Type B pancreatic cell (in vitro differentiated cells): Measurements from ENCODE around the gene DUOX2. TPM values are rescaled to one million over a fixed set of nuclear protein-coding genes. Genes with fewer than 3 reads are reported as not detected.

Experiments
- DNase-seq: peaks from one replicate; pipeline ENCODE4 v3.0.0; 2021; ENCODE audit warnings: mixed read lengths; ENCODE audit not compliant: unreplicated experiment; ENCODE audit errors: extremely low spot score
- H3K27ac Mint-ChIP-seq: 2 replicates; pipeline ENCODE4 v1.8.0; 2021; ENCODE audit warnings: mild to moderate bottlenecking, mixed read lengths
- H3K27me3 Mint-ChIP-seq: 2 replicates; pipeline ENCODE4 v1.8.0; 2021; ENCODE audit warnings: mixed read lengths
- H3K36me3 Mint-ChIP-seq: 2 replicates; pipeline ENCODE4 v1.8.0; 2021; ENCODE audit warnings: mixed read lengths
- H3K4me1 Mint-ChIP-seq: one replicate; pipeline ENCODE4 v1.8.0; 2021; ENCODE audit warnings: mixed read lengths; ENCODE audit not compliant: unreplicated experiment
- H3K4me3 Mint-ChIP-seq: 2 replicates; pipeline ENCODE4 v1.8.0; 2021; ENCODE audit warnings: mild to moderate bottlenecking, mixed read lengths
- H3K9me3 Mint-ChIP-seq: 2 replicates; pipeline ENCODE4 v1.8.0; 2021; ENCODE audit warnings: mixed read lengths
- total RNA-seq: library from RNA; stranded (reverse); gene quantifications from 2 replicates; pipeline ENCODE4 v1.2.1, GENCODE V29; 2021; ENCODE audit warnings: low replicate concordance
- TF ChIP-seq, protein P1 (sequence below): fragments of 200-600 bp; sonication (generic); conservative IDR thresholded peaks from 2 replicates; pipeline ENCODE4 v1.5.0; 2021; ENCODE audit warnings: antibody characterized with exemption, mild to moderate bottlenecking

The DUOX2 gene
- total RNA-seq, 1 donor from 2014 or later, result 3.1 TPM

DNA sequence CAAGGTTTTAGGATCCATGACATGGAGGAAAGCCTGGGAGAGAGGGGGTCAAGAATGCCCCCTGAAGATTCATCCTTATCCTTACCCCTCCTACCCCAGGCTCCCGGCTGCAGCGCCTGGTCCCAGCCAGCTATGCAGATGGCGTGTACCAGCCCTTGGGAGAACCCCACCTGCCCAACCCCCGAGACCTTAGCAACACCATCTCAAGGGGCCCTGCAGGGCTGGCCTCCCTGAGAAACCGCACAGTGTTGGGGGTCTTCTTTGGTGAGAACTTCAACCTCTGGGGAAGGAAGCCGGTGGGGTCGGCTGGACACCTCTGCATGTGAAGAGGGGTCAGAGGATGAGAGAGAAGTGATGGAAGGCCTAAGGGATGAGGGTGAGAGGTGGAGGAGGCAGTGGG, 20.1 kb upstream of the DUOX2 start:
- peaks cover 5% of the 10 kb centered on the region for H3K4me1 Mint-ChIP-seq
- no peaks in the 10 kb centered on the region for H3K36me3 Mint-ChIP-seq
- TF ChIP-seq, protein P1, sequence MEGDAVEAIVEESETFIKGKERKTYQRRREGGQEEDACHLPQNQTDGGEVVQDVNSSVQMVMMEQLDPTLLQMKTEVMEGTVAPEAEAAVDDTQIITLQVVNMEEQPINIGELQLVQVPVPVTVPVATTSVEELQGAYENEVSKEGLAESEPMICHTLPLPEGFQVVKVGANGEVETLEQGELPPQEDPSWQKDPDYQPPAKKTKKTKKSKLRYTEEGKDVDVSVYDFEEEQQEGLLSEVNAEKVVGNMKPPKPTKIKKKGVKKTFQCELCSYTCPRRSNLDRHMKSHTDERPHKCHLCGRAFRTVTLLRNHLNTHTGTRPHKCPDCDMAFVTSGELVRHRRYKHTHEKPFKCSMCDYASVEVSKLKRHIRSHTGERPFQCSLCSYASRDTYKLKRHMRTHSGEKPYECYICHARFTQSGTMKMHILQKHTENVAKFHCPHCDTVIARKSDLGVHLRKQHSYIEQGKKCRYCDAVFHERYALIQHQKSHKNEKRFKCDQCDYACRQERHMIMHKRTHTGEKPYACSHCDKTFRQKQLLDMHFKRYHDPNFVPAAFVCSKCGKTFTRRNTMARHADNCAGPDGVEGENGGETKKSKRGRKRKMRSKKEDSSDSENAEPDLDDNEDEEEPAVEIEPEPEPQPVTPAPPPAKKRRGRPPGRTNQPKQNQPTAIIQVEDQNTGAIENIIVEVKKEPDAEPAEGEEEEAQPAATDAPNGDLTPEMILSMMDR, result no peak
- H3K9me3 Mint-ChIP-seq, result no peaks in the 10 kb centered on the region
- peaks cover 70% of the 10 kb centered on the region for H3K27me3 Mint-ChIP-seq
- no peak overlapping the region for H3K4me3 Mint-ChIP-seq
- DNase-seq, result no peak
- H3K27ac Mint-ChIP-seq, result no peak overlapping the region

DNA sequence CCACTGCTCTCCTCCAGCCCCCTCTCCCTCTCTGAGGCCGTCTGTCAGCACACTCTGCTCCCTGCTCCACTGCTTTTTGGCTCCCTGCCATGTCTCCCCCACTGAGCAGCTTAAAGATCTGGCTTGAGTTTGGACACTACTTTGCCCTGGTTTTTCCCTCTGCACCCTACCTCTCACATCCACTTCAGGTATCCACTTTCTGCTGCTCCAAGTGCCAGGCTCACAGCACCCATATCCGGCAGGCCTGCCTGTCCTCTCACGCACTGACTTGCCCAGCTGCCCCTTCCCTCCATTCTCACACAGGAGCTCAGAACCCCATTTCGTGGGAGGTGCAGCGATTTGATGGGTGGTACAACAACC, 19.6 kb upstream of the DUOX2 start:
- peaks cover 75% of the 10 kb centered on the region for H3K27me3 Mint-ChIP-seq
- no peaks in the 10 kb centered on the region for H3K9me3 Mint-ChIP-seq
- H3K4me3 Mint-ChIP-seq, result no peak overlapping the region
- DNase-seq, result no peak
- no peak overlapping the region for H3K27ac Mint-ChIP-seq
- H3K4me1 Mint-ChIP-seq, result peaks cover 8% of the 10 kb centered on the region
- TF ChIP-seq, protein P1, result no peak
- no peaks in the 10 kb centered on the region for H3K36me3 Mint-ChIP-seq

DNA sequence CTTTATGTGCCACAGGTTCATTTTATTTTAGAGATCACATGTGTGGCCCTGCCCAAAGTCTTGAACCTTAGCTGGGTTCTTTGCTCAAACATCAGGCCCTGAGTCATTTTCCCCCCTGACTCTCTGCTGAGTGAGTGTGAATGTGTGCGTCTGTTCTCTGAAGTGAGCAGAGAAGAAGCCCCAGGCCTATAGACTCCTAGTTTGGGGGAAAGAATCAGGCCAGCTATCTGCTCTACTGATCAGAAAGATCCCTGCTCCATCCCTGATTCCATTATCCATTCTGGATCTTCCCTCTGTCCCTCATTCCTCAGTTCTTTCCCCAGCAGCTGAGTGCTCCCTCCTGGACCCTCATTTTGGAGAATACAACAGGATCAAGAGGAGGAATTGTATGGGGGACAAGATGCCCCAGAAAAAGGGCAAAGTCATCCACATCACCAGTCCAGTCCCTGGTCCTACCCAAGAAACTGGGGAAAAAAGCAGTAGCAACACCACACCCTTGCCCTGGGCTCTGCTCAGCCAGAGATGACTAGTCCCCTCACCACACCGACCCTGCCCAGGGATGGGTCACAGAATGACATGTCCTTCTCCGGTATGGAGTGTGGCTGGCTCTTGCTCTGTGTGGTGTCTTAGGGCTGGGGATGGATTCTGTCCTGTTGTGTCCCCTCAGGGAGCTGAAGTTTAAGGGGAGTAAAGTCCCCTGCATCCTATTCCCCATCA, 19.0 kb upstream of the DUOX2 start:
- H3K27ac Mint-ChIP-seq, result no peak overlapping the region
- peaks cover 76% of the 10 kb centered on the region for H3K27me3 Mint-ChIP-seq
- TF ChIP-seq, protein P1, result no peak
- H3K9me3 Mint-ChIP-seq, result no peaks in the 10 kb centered on the region
- no peak for DNase-seq
- H3K4me3 Mint-ChIP-seq, result no peak overlapping the region
- H3K36me3 Mint-ChIP-seq, result no peaks in the 10 kb centered on the region
- peaks cover 12% of the 10 kb centered on the region for H3K4me1 Mint-ChIP-seq

DNA sequence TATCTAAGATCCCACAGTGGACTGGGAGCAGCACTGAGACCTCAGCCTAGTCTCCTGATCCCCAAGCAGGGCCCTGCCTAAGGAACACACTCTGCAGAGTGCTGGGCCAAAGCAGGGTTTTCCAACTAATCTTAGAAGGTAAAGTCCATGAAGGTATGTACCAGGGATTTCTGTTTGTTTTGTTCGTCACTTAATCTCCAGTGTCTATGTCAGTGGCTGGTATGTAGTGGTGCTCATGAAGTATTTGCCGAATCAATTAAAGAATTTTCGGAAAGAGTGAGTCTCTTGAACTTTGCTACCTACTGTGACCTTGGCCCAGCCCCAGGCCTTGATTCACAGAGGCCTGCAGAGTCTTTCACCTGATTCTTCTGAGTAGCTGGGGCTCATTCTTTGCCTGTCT, 17.5 kb upstream of the DUOX2 start:
- H3K36me3 Mint-ChIP-seq, result no peaks in the 10 kb centered on the region
- peak overlapping the region; percentile 54 for H3K4me3 Mint-ChIP-seq
- no peaks in the 10 kb centered on the region for H3K9me3 Mint-ChIP-seq
- DNase-seq, result no peak
- H3K27me3 Mint-ChIP-seq, result peaks cover 80% of the 10 kb centered on the region
- TF ChIP-seq, protein P1, result no peak
- H3K27ac Mint-ChIP-seq, result no peak overlapping the region
- peaks cover 12% of the 10 kb centered on the region for H3K4me1 Mint-ChIP-seq

DNA sequence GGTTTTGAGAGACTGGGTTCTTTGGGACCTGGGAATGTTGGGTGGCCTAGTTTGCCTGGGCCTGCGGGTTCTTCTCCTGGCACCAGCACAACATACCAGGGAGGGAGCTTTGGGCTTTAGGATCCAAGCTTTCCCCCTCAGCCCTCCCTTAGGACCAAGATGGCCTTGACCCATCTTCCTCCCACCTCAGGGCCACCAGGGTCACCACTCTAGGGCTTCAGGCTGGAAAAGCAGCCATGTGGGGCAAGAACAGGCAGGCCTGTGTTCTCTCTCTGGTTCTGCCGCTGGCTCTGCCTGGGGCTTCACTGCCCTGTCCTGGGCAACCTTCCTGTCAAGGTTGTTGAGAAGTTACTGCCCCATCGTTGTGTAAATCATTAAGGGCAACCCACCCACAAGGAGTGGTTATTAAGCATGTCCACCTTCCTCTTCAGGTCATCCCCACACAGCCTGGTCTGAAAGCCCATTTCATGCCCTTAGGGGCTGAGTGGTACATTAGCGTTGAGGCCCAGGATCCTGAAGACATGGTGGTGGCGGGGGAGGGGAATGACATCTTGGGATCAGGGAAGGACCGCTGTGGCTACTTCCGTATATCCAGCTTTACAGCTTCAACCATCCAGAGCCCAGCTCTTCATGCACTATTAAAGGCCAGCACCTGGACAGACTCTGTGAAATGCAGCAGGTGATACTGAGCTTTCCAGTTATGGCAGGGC, 16.5 kb upstream of the DUOX2 start:
- no peak for DNase-seq
- Mint-ChIP-seq H3K36me3 (no peaks in the 10 kb centered on the region), H3K9me3 (no peaks in the 10 kb centered on the region), H3K27ac (no peak overlapping the region), H3K4me3 (peak overlapping the region; percentile 65), H3K27me3 (peaks cover 85% of the 10 kb centered on the region), H3K4me1 (peaks cover 12% of the 10 kb centered on the region)
- TF ChIP-seq, protein P1, result no peak
